ENCODE measurements around the gene FRMD8. TPM values are rescaled to one million over a fixed set of nuclear protein-coding genes. Genes with fewer than 3 reads are reported as not detected.

Gene FRMD8
- polyA plus RNA-seq, 1 donor (not counting 4 experiments of a cell fraction or from before 2014, with no cell fraction given), result 24.1 TPM

- H3K36me3 ChIP-seq (ENCODE audit: control insufficient read depth in 2 of 2, extremely low read depth in 1 of 2, insufficient read depth in 2 of 2, low read length in 2 of 2), result no peaks in the 10 kb centered on the region
- no peak overlapping the region for H3K9ac ChIP-seq (ENCODE audit: control insufficient read depth, extremely low read depth, insufficient read depth, low read length)
- H3K27ac ChIP-seq (ENCODE audit: control insufficient read depth, insufficient read depth, low read length), result no peak overlapping the region
- no peaks in the 10 kb centered on the region for H4K20me1 ChIP-seq (ENCODE audit: control insufficient read depth, extremely low read depth, insufficient read depth, low read length)
- no peak overlapping the region for H3K4me3 ChIP-seq (ENCODE audit: control insufficient read depth in 2 of 3, extremely low read depth in 1 of 3, insufficient read depth in 2 of 3, low read depth in 1 of 3, low read length in 3 of 3)
- H3K27me3 ChIP-seq (ENCODE audit: control insufficient read depth, extremely low read depth, insufficient read depth, low read length), result no peaks in the 10 kb centered on the region
- DNase-seq (ENCODE audit: low read depth, low spot score) (no peak), FAIRE-seq (no peak)
- H3K4me2 ChIP-seq (ENCODE audit: control insufficient read depth, extremely low read depth, insufficient read depth, low read depth, low read length), result no peak overlapping the region
- peaks cover 30% of the 10 kb centered on the region for H3K4me1 ChIP-seq (ENCODE audit: control insufficient read depth, extremely low read depth, insufficient read depth, low read length)
- H3K9me1 ChIP-seq (ENCODE audit: control insufficient read depth, extremely low read depth, insufficient read depth, low read length), result no peaks in the 10 kb centered on the region
- no peaks in the 10 kb centered on the region for H3K79me2 ChIP-seq (ENCODE audit: control insufficient read depth, insufficient read depth, low read length)
- no peak overlapping the region for H2AFZ ChIP-seq (ENCODE audit: control insufficient read depth, low read length)
- H3K9me3 ChIP-seq (ENCODE audit: control insufficient read depth, low read depth, low read length), result no peaks in the 10 kb centered on the region
- no peak for TF ChIP-seq CTCF (optimal IDR thresholded peaks at IDR 0.05 in 1 of 3, IDR thresholded peaks at IDR 0.05 in 1 of 3, conservative IDR thresholded peaks at IDR 0.05 in 1 of 3; ENCODE audit: extremely low read depth in 1 of 3, insufficient read depth in 2 of 3, low read length in 3 of 3)
- no peak for TF ChIP-seq EZH2 (IDR thresholded peaks at IDR 0.05; ENCODE audit: low read length)
- dilution Hi-C loops (cut with MboI; ENCODE audit: extremely low pct_ligation_motif_present, low sequenced_read_pairs), result no loop called here
These were observed 6.6 kb upstream of the FRMD8 start for GRCh38 chr11:65379698-65380459.

GRCh38 chr11:65380460-65381119, 5.8 kb upstream of the FRMD8 start:
- Histone ChIP-seq H3K9ac (ENCODE audit: control insufficient read depth, extremely low read depth, insufficient read depth, low read length) (no peak overlapping the region), H3K27ac (ENCODE audit: control insufficient read depth, insufficient read depth, low read length) (no peak overlapping the region), H3K27me3 (ENCODE audit: control insufficient read depth, extremely low read depth, insufficient read depth, low read length) (no peaks in the 10 kb centered on the region), H3K4me2 (ENCODE audit: control insufficient read depth, extremely low read depth, insufficient read depth, low read depth, low read length) (no peak overlapping the region), H3K4me1 (ENCODE audit: control insufficient read depth, extremely low read depth, insufficient read depth, low read length) (peaks cover 35% of the 10 kb centered on the region), H3K36me3 (ENCODE audit: control insufficient read depth in 2 of 2, extremely low read depth in 1 of 2, insufficient read depth in 2 of 2, low read length in 2 of 2) (no peaks in the 10 kb centered on the region), H3K9me3 (ENCODE audit: control insufficient read depth, low read depth, low read length) (no peaks in the 10 kb centered on the region), H3K9me1 (ENCODE audit: control insufficient read depth, extremely low read depth, insufficient read depth, low read length) (no peaks in the 10 kb centered on the region), H2AFZ (ENCODE audit: control insufficient read depth, low read length) (no peak overlapping the region), H4K20me1 (ENCODE audit: control insufficient read depth, extremely low read depth, insufficient read depth, low read length) (no peaks in the 10 kb centered on the region), H3K4me3 (ENCODE audit: control insufficient read depth in 2 of 3, extremely low read depth in 1 of 3, insufficient read depth in 2 of 3, low read depth in 1 of 3, low read length in 3 of 3) (no peak overlapping the region), H3K79me2 (ENCODE audit: control insufficient read depth, insufficient read depth, low read length) (no peaks in the 10 kb centered on the region)
- FAIRE-seq, result no peak
- dilution Hi-C loops (cut with MboI; ENCODE audit: extremely low pct_ligation_motif_present, low sequenced_read_pairs), result no loop called here
- no peak for DNase-seq (ENCODE audit: low read depth, low spot score)
- TF ChIP-seq CTCF (optimal IDR thresholded peaks at IDR 0.05 in 1 of 3, IDR thresholded peaks at IDR 0.05 in 1 of 3, conservative IDR thresholded peaks at IDR 0.05 in 1 of 3; ENCODE audit: extremely low read depth in 1 of 3, insufficient read depth in 2 of 3, low read length in 3 of 3) (peak in 1 of 3 experiments; percentile 27), EZH2 (IDR thresholded peaks at IDR 0.05; ENCODE audit: low read length) (no peak)
